ENCODE measurements around the gene CCL1.

- TF ChIP-seq EZH2 (IDR thresholded peaks at IDR 0.05; ENCODE audit: insufficient read depth, poor library complexity, severe bottlenecking) (no peak), EZH2phosphoT487 (IDR thresholded peaks at IDR 0.05; ENCODE audit: insufficient read depth, low read depth) (no peak)
Measured at GRCh38 chr17:34365340-34365739, 2.3 kb upstream of the CCL1 start.

All from GM23248 (cell line).